ENCODE measurements around the gene TIE1. TPM values are rescaled to one million over a fixed set of nuclear protein-coding genes. Genes with fewer than 3 reads are reported as not detected.

TIE1 gene
- total RNA-seq, 1 donor from 2014 or later = 48.5 TPM

DNA sequence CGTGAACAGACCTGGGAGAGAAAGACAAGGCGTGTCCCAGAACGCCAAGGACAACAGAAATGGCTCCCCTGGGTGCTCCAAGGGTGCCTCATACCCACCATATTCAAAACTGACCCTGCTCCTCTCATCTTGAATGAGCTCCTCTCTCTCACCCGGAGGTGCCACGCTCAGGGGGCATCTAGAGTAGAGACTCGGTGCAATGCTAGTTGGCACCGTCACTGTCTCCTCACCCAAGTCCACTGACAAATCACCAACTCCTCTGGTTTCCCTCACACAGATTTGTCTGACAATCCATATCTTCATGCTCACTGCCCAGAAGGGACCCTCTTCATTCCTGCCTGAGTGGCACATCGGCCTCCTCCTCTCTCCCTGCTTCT, 26.0 kb upstream of the TIE1 start:
- intact Hi-C loops (cut with DNase I) = no loop called here
- Histone ChIP-seq H3K27me3 (ENCODE audit: low read depth) (no peaks in the 10 kb centered on the region), H3K27ac (peak overlapping the region; percentile 8), H3K4me1 (peaks cover 16% of the 10 kb centered on the region), H3K4me3 (no peak overlapping the region), H3K36me3 (no peaks in the 10 kb centered on the region), H3K9me3 (no peaks in the 10 kb centered on the region)
- ATAC-seq (no peak), DNase-seq (no peak)
- TF ChIP-seq, protein P1, sequence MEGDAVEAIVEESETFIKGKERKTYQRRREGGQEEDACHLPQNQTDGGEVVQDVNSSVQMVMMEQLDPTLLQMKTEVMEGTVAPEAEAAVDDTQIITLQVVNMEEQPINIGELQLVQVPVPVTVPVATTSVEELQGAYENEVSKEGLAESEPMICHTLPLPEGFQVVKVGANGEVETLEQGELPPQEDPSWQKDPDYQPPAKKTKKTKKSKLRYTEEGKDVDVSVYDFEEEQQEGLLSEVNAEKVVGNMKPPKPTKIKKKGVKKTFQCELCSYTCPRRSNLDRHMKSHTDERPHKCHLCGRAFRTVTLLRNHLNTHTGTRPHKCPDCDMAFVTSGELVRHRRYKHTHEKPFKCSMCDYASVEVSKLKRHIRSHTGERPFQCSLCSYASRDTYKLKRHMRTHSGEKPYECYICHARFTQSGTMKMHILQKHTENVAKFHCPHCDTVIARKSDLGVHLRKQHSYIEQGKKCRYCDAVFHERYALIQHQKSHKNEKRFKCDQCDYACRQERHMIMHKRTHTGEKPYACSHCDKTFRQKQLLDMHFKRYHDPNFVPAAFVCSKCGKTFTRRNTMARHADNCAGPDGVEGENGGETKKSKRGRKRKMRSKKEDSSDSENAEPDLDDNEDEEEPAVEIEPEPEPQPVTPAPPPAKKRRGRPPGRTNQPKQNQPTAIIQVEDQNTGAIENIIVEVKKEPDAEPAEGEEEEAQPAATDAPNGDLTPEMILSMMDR (IDR thresholded peaks at IDR 0.05) = no peak

- H3K4me1 ChIP-seq = peaks cover 9% of the 10 kb centered on the region
- no peaks in the 10 kb centered on the region for H3K36me3 ChIP-seq
- intact Hi-C loops (cut with DNase I) = no loop called here
- no peaks in the 10 kb centered on the region for H3K27me3 ChIP-seq (ENCODE audit: low read depth)
- DNase-seq (peak; percentile 24), ATAC-seq (no peak)
- H3K9me3 ChIP-seq = no peaks in the 10 kb centered on the region
- no peak overlapping the region for H3K27ac ChIP-seq
- TF ChIP-seq, protein P1 (IDR thresholded peaks at IDR 0.05) = no peak
- no peak overlapping the region for H3K4me3 ChIP-seq
Observed at GRCh38 chr1:43275826-43276620, 24.8 kb upstream of the TIE1 start.

GRCh38 chr1:43276673-43277072, 24.1 kb upstream of the TIE1 start:
- peaks cover 5% of the 10 kb centered on the region for H3K4me1 ChIP-seq
- no peaks in the 10 kb centered on the region for H3K27me3 ChIP-seq (ENCODE audit: low read depth)
- ATAC-seq (no peak), DNase-seq (peak; percentile 11)
- TF ChIP-seq, protein P1 (IDR thresholded peaks at IDR 0.05) = no peak
- intact Hi-C loops (cut with DNase I) = no loop called here
- H3K4me3 ChIP-seq = no peak overlapping the region
- H3K27ac ChIP-seq = no peak overlapping the region
- H3K36me3 ChIP-seq = no peaks in the 10 kb centered on the region
- no peaks in the 10 kb centered on the region for H3K9me3 ChIP-seq

- intact Hi-C loops (cut with DNase I) = no loop called here
- H3K27ac ChIP-seq = no peak overlapping the region
- no peaks in the 10 kb centered on the region for H3K36me3 ChIP-seq
- TF ChIP-seq, protein P1 (IDR thresholded peaks at IDR 0.05) = no peak
- H3K9me3 ChIP-seq = no peaks in the 10 kb centered on the region
- H3K4me1 ChIP-seq = peaks cover 5% of the 10 kb centered on the region
- H3K4me3 ChIP-seq = no peak overlapping the region
- peak; percentile 37 for DNase-seq
- ATAC-seq = no peak
- H3K27me3 ChIP-seq (ENCODE audit: low read depth) = no peaks in the 10 kb centered on the region
Observed at GRCh38 chr1:43277116-43277876, 23.5 kb upstream of the TIE1 start.

DNA sequence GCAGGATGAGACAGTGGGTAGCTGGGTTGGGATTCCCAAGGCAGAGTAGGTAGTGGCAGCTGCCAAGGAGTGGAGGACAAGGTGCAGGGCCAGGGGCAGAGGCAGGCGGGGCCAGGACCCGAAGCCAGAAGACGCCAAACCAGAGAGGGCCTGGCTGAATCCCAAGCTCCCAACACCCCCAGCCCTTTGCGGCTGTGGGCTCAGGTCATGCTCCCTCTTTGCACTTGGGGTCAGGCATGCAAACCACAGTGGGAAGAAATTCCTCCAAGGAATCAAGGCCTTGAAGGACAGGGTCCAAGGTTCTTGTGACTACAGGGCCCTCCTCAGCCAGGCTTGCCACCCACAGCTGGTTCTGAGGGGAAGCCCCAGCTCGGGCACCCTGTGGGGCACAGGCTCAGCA, 21.6 kb upstream of the TIE1 start:
- H3K27me3 ChIP-seq (ENCODE audit: low read depth) = no peaks in the 10 kb centered on the region
- intact Hi-C loops (cut with DNase I) = no loop called here
- H3K27ac ChIP-seq = no peak overlapping the region
- H3K36me3 ChIP-seq = no peaks in the 10 kb centered on the region
- ATAC-seq (no peak), DNase-seq (peak; percentile 16)
- TF ChIP-seq, protein P1 (IDR thresholded peaks at IDR 0.05) = no peak
- no peak overlapping the region for H3K4me3 ChIP-seq
- H3K4me1 ChIP-seq = peaks cover 2% of the 10 kb centered on the region
- H3K9me3 ChIP-seq = no peaks in the 10 kb centered on the region
